ENCODE measurements around the gene PHGDH.

- TF ChIP-seq, protein P1, sequence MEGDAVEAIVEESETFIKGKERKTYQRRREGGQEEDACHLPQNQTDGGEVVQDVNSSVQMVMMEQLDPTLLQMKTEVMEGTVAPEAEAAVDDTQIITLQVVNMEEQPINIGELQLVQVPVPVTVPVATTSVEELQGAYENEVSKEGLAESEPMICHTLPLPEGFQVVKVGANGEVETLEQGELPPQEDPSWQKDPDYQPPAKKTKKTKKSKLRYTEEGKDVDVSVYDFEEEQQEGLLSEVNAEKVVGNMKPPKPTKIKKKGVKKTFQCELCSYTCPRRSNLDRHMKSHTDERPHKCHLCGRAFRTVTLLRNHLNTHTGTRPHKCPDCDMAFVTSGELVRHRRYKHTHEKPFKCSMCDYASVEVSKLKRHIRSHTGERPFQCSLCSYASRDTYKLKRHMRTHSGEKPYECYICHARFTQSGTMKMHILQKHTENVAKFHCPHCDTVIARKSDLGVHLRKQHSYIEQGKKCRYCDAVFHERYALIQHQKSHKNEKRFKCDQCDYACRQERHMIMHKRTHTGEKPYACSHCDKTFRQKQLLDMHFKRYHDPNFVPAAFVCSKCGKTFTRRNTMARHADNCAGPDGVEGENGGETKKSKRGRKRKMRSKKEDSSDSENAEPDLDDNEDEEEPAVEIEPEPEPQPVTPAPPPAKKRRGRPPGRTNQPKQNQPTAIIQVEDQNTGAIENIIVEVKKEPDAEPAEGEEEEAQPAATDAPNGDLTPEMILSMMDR (IDR thresholded peaks at IDR 0.05): no peak
- TF ChIP-seq POLR2AphosphoS5 (IDR thresholded peaks at IDR 0.05): no peak
- no peak for TF ChIP-seq POLR2A (IDR thresholded peaks at IDR 0.05)
Observed at GRCh38 chr1:119781434-119782210, 69.9 kb downstream of the PHGDH start.
